GM23338 (cell line): ENCODE measurements around the gene ZNF485. TPM values are rescaled to one million over a fixed set of nuclear protein-coding genes. Genes with fewer than 3 reads are reported as not detected.

Experiments used
- polyA plus RNA-seq: library from polyadenylated mRNA; unstranded; fragments of >200 nt; fragmentation: Nextera tagmentation; extraction: Ambion mirVana; gene quantifications from 2 replicates; pipeline ENCODE4 v1.2.1, GENCODE V29; 2016
- total RNA-seq: library from RNA; depleted of rRNA; stranded (reverse); fragments of >200 nt; shearing (Covaris generic); gene quantifications from 2 replicates; pipeline ENCODE4 v1.2.3, GENCODE V29; 2014; rRNA removed

ZNF485 gene
- total and polyA plus RNA-seq, 2 experiments from 2014 or later, result 5.7 to 7.8 TPM

Other genes with a start within 250 kb of the ZNF485 start
- not detected in 2 replicates for gene FXYD4, start 234.8 kb upstream of the ZNF485 start, total RNA-seq
- not detected in 2 replicates for gene FXYD4, start 234.8 kb upstream of the ZNF485 start, polyA plus RNA-seq
- gene HNRNPF, start 197.3 kb upstream of the ZNF485 start, total RNA-seq, result 346 and 378 TPM in 2 replicates
- 197 and 210 TPM in 2 replicates for gene HNRNPF, start 197.3 kb upstream of the ZNF485 start, polyA plus RNA-seq
- gene ZNF487, start 169.3 kb upstream of the ZNF485 start, total RNA-seq, result 1.0 and 4.6 TPM in 2 replicates
- 2.5 and 2.9 TPM in 2 replicates for gene ZNF487, start 169.3 kb upstream of the ZNF485 start, polyA plus RNA-seq
- 11.3 and 13.8 TPM in 2 replicates for gene ZNF239, start 31.8 kb upstream of the ZNF485 start, total RNA-seq
- gene ZNF239, start 31.8 kb upstream of the ZNF485 start, polyA plus RNA-seq, result 5.4 and 6.7 TPM in 2 replicates
- gene ZNF32, start 42.4 kb downstream of the ZNF485 start, total RNA-seq, result 15.8 and 24.6 TPM in 2 replicates
- 26.1 and 26.7 TPM in 2 replicates for gene ZNF32, start 42.4 kb downstream of the ZNF485 start, polyA plus RNA-seq